GM12874 (cell line): ENCODE measurements around the gene CRYZ.

Source experiments
- TF ChIP-seq, protein P1 (sequence below): IDR thresholded peaks from 2 replicates; pipeline ENCODE4 v1.5.1; 2011; ENCODE audit warnings: low read depth, mild to moderate bottlenecking, control low read depth, low read length, moderate library complexity; ENCODE audit not compliant: insufficient read depth

The CRYZ gene

GRCh38 chr1:74673351-74674111 is 59.3 kb downstream of the CRYZ start, which contains the start of gene ERICH3:
Gene ERICH3, minus strand, starts transcription at chr1:74673792. Its CDS starts 273 bp downstream, at chr1:74673519.
- TF ChIP-seq, protein P1, sequence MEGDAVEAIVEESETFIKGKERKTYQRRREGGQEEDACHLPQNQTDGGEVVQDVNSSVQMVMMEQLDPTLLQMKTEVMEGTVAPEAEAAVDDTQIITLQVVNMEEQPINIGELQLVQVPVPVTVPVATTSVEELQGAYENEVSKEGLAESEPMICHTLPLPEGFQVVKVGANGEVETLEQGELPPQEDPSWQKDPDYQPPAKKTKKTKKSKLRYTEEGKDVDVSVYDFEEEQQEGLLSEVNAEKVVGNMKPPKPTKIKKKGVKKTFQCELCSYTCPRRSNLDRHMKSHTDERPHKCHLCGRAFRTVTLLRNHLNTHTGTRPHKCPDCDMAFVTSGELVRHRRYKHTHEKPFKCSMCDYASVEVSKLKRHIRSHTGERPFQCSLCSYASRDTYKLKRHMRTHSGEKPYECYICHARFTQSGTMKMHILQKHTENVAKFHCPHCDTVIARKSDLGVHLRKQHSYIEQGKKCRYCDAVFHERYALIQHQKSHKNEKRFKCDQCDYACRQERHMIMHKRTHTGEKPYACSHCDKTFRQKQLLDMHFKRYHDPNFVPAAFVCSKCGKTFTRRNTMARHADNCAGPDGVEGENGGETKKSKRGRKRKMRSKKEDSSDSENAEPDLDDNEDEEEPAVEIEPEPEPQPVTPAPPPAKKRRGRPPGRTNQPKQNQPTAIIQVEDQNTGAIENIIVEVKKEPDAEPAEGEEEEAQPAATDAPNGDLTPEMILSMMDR, result no peak
